Stimulated activated naive CD4-positive, alpha-beta T cell treated with Interleukin-2 at 50 U/mL for 16 hours (primary cell): ENCODE data around the gene KBTBD2.
"Not testable (repeated sequence)": the region's sequence is repeated elsewhere in the genome, so short reads cannot be mapped to it uniquely, and the experiment has no call there.

Source experiments
- DNase-seq: peaks from one replicate; lab custom pipeline; 2025; lab: John Stamatoyannopoulos, UW

The KBTBD2 gene

GRCh38 chr7:32855837-32856775 is 35.5 kb downstream of the KBTBD2 start:
- DNase-seq = not testable (repeated sequence)

GRCh38 chr7:32850654-32851053 is 40.9 kb downstream of the KBTBD2 start:
- not testable (repeated sequence) for DNase-seq

GRCh38 chr7:32848655-32849054 is 42.9 kb downstream of the KBTBD2 start:
- not testable (repeated sequence) for DNase-seq

- peak; percentile 82 for DNase-seq
Observed at GRCh38 chr7:32846630-32847225, 44.8 kb downstream of the KBTBD2 start.

GRCh38 chr7:32844748-32845147 is 46.8 kb downstream of the KBTBD2 start:
- DNase-seq = not testable (repeated sequence)

- not testable (repeated sequence) for DNase-seq
Observed at GRCh38 chr7:32843763-32844162, 47.8 kb downstream of the KBTBD2 start.

- DNase-seq = not testable (repeated sequence)
Observed at GRCh38 chr7:32839846-32840245, 51.7 kb downstream of the KBTBD2 start.

GRCh38 chr7:32828996-32829752 is 62.4 kb downstream of the KBTBD2 start:
- DNase-seq = not testable (repeated sequence)
